Astrocyte (in vitro differentiated cells and primary cell): ENCODE results near the gene EGF. TPM values are rescaled to one million over a fixed set of nuclear protein-coding genes. Genes with fewer than 3 reads are reported as not detected.

ENCODE experiments used
- DNase-seq: peaks from one replicate; pipeline ENCODE4 v3.0.0-alpha.2; 2010; ENCODE audit warnings: low read depth
- FAIRE-seq: peaks from 2 replicates; lab custom pipeline; 2011; peaks lifted over from hg19 to GRCh38; lab: Jason Lieb, UNC
- H2AFZ ChIP-seq: 2 replicates; pipeline ENCODE4 v1.6.0; 2012; ENCODE audit warnings: low read depth, low read length, inconsistent platforms
- H3K27ac ChIP-seq: 2 replicates; pipeline ENCODE4 v1.5.1; 2011; ENCODE audit warnings: low read depth, low read length, inconsistent platforms
- H3K27me3 ChIP-seq: 2 replicates; pipeline ENCODE4 v1.6.0; 2011; ENCODE audit warnings: low read length, inconsistent platforms; ENCODE audit not compliant: insufficient read depth
- H3K36me3 ChIP-seq: 2 replicates; pipeline ENCODE4 v1.5.1; 2011; ENCODE audit warnings: low read length, inconsistent platforms; ENCODE audit not compliant: insufficient read depth
- H3K4me1 ChIP-seq: 2 replicates; pipeline ENCODE4 v1.5.1; 2011; ENCODE audit warnings: low read length, inconsistent platforms; ENCODE audit not compliant: insufficient read depth
- H3K4me2 ChIP-seq: 2 replicates; pipeline ENCODE4 v1.6.0; 2012; ENCODE audit warnings: low read length, inconsistent platforms
- H3K4me3 ChIP-seq: 2 replicates; pipeline ENCODE4 v1.5.1; 2011; ENCODE audit warnings: low read depth, mild to moderate bottlenecking, low read length, inconsistent platforms; ENCODE audit not compliant: insufficient read depth
- H3K79me2 ChIP-seq: 2 replicates; pipeline ENCODE4 v1.6.0; 2012; ENCODE audit warnings: mild to moderate bottlenecking, low read length, inconsistent platforms; ENCODE audit not compliant: insufficient read depth
- H3K9ac ChIP-seq: 2 replicates; pipeline ENCODE4 v1.6.0; 2012; ENCODE audit warnings: mild to moderate bottlenecking, low read length, inconsistent platforms
- H3K9me3 ChIP-seq: 2 replicates; pipeline ENCODE4 v1.5.1; 2012; ENCODE audit warnings: low read depth, mild to moderate bottlenecking, low read length, inconsistent platforms; ENCODE audit not compliant: insufficient read depth
- H4K20me1 ChIP-seq: 2 replicates; pipeline ENCODE4 v1.6.0; 2012; ENCODE audit warnings: low read length, inconsistent platforms; ENCODE audit not compliant: insufficient read depth
- H3K27ac Mint-ChIP-seq: one replicate; pipeline ENCODE4 v1.8.0; 2021; ENCODE audit warnings: mild to moderate bottlenecking, mixed read lengths; ENCODE audit not compliant: unreplicated experiment
- H3K27me3 Mint-ChIP-seq: one replicate; pipeline ENCODE4 v1.8.0; 2021; ENCODE audit warnings: low read depth, mixed read lengths; ENCODE audit not compliant: unreplicated experiment
- H3K36me3 Mint-ChIP-seq: one replicate; pipeline ENCODE4 v1.8.0; 2021; ENCODE audit warnings: low read depth, mixed read lengths; ENCODE audit not compliant: unreplicated experiment
- H3K4me1 Mint-ChIP-seq: one replicate; pipeline ENCODE4 v1.8.0; 2021; ENCODE audit warnings: low read depth, mixed read lengths; ENCODE audit not compliant: unreplicated experiment
- H3K4me3 Mint-ChIP-seq: one replicate; pipeline ENCODE4 v1.8.0; 2021; ENCODE audit warnings: mild to moderate bottlenecking, moderate library complexity, mixed read lengths; ENCODE audit not compliant: unreplicated experiment
- H3K9me3 Mint-ChIP-seq: one replicate; pipeline ENCODE4 v1.8.0; 2021; ENCODE audit warnings: mild to moderate bottlenecking, mixed read lengths; ENCODE audit not compliant: unreplicated experiment
- EZH2 ChIP-seq: IDR thresholded peaks from 2 replicates; pipeline ENCODE4 v1.6.1; 2012; ENCODE audit warnings: mild to moderate bottlenecking, low read length, inconsistent platforms; ENCODE audit not compliant: insufficient read depth
- total RNA-seq: library from RNA; stranded (reverse); gene quantifications from 2 replicates; pipeline ENCODE4 v1.2.1, GENCODE V29; 2021
- TF ChIP-seq, protein P1 (sequence below): IDR thresholded peaks from 2 replicates; pipeline ENCODE4 v1.5.1; 2011; ENCODE audit warnings: low read depth, mild to moderate bottlenecking, inconsistent platforms, low read length, moderate library complexity; ENCODE audit not compliant: insufficient read depth

The EGF gene
- total RNA-seq, 1 donor from 2014 or later = 22.9 TPM

DNA sequence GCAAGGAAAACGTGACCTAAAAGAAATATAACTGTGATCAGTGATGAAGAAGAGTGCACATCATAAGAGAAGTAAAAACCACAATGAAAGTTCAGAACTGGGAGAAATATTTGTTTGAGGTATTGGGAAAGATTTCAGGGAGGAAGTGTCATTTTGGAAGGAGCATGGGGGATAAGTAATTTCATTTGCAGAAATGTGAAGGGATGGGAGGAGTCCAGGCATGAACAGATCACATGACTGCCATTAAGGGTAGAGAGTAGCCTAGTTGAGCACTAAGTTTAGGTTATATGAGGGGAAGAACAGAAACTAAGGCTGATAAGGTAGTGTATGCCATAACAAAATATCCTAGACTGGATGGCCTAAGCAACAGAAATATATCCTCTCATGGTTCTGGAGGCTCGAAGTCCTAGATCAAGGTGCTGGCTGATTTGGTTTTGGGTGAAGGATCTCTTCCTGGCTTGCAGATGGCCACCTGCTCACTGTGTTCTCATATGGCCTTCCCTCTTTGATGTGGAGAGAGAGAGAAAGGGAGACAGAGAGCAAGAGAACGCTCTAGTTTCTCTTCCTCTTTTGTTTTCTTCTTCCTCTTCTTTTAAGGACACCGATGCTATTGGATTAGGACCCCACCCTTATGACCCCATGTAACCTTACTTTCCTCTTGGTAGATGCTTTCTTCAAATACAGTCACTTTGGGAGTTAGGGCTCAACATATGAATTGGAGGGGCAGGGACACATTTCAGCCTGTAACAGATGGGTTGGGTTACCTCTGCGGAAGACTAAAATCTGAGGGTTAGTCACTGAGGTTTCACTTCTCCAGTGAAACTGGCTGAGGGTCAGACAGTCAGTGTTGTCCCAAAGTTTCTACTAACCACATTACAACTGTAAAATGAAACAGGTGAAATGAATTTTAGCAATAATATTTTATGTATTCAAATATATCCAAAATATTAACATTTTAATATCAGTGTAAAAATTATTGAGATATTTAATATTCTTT lies 77.9 kb downstream of the EGF start:
- Histone ChIP-seq H3K9ac (no peak overlapping the region), H2AFZ (no peak overlapping the region), H4K20me1 (no peaks in the 10 kb centered on the region), H3K79me2 (no peaks in the 10 kb centered on the region), H3K4me2 (no peak overlapping the region), H3K27ac (no peak overlapping the region), H3K27me3 (no peaks in the 10 kb centered on the region), H3K4me3 (no peak overlapping the region), H3K9me3 (no peaks in the 10 kb centered on the region), H3K36me3 (no peaks in the 10 kb centered on the region), H3K4me1 (no peaks in the 10 kb centered on the region)
- H3K36me3 Mint-ChIP-seq = peaks cover 12% of the 10 kb centered on the region
- TF ChIP-seq EZH2 = no peak
- TF ChIP-seq, protein P1, sequence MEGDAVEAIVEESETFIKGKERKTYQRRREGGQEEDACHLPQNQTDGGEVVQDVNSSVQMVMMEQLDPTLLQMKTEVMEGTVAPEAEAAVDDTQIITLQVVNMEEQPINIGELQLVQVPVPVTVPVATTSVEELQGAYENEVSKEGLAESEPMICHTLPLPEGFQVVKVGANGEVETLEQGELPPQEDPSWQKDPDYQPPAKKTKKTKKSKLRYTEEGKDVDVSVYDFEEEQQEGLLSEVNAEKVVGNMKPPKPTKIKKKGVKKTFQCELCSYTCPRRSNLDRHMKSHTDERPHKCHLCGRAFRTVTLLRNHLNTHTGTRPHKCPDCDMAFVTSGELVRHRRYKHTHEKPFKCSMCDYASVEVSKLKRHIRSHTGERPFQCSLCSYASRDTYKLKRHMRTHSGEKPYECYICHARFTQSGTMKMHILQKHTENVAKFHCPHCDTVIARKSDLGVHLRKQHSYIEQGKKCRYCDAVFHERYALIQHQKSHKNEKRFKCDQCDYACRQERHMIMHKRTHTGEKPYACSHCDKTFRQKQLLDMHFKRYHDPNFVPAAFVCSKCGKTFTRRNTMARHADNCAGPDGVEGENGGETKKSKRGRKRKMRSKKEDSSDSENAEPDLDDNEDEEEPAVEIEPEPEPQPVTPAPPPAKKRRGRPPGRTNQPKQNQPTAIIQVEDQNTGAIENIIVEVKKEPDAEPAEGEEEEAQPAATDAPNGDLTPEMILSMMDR = no peak
- no peak overlapping the region for H3K27ac Mint-ChIP-seq
- H3K4me1 Mint-ChIP-seq = no peaks in the 10 kb centered on the region
- H3K4me3 Mint-ChIP-seq = no peak overlapping the region
- FAIRE-seq (no peak), DNase-seq (no peak)
- H3K27me3 Mint-ChIP-seq = peaks cover 3% of the 10 kb centered on the region
- H3K9me3 Mint-ChIP-seq = no peaks in the 10 kb centered on the region

DNA sequence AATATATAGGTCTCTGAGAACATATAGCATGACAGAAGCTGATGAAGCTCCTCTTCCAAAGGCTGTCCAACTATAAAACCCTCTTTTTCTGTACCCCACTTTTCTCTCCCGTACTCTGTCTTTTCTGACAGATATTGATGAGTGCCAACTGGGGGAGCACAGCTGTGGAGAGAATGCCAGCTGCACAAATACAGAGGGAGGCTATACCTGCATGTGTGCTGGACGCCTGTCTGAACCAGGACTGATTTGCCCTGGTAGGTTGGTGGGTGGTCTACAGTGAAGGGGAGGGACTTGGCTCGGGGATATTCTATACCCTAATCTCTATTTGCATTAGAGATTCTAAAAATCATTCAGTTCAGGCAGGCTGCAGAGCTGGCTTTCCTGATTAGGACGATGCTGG lies 80.4 kb downstream of the EGF start:
- H3K4me1 Mint-ChIP-seq = no peaks in the 10 kb centered on the region
- peaks cover 3% of the 10 kb centered on the region for H3K27me3 Mint-ChIP-seq
- no peaks in the 10 kb centered on the region for H3K27me3 ChIP-seq

More for the DNA sequence above, 80.4 kb downstream of the EGF start:
- Mint-ChIP-seq H3K27ac (no peak overlapping the region), H3K9me3 (no peaks in the 10 kb centered on the region), H3K4me3 (no peak overlapping the region), H3K36me3 (peaks cover 12% of the 10 kb centered on the region)
- Histone ChIP-seq H3K4me3 (no peak overlapping the region), H3K9ac (no peak overlapping the region), H3K4me2 (no peak overlapping the region), H3K27ac (no peak overlapping the region), H3K4me1 (peaks cover 3% of the 10 kb centered on the region), H3K36me3 (no peaks in the 10 kb centered on the region), H2AFZ (no peak overlapping the region), H3K79me2 (no peaks in the 10 kb centered on the region), H4K20me1 (no peaks in the 10 kb centered on the region), H3K9me3 (no peaks in the 10 kb centered on the region)
- DNase-seq (no peak), FAIRE-seq (no peak)
- TF ChIP-seq, protein P1 = no peak
- no peak for TF ChIP-seq EZH2
